ENCODE data around the gene WDR18.

DNA sequence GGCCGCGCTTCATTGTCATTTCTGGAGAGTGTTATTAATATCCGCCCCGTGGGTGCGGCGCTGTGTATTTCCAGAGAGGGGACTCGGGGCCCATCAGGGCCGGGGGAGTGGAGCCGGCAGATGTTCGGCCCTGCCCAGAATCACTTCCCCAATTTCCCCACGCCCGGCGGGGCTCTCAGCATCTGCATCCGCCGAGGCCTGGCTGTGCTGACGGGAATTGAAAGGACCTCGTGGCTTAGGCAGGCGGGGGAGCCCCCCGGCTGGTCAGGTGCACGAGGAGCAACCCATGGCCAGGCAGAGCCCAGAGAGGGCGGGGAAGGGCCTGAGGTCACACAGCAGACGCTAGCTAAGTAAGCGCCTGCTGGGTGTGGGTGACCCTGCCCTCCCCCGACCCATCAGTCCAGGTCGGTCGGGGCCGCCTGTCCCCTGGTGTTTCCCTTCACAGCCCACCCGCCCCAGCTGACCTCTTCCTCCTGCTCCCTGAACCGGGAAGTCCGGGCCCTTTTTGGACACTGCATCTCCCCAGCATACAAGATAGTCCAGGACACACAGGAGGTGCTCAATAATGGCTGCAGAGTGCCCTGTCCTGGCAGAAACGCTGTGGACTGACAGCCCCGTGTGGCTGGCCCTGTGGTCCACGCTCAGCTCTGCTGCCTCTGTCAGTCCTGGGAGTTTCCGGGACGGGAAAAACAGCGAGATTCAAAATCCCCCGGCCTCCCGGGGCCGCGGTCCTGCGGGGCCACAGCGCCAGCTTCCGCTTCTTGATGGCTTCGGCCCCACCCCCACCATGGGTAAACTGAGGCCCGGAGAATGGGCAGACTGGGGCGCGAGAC lies 36.2 kb upstream of the WDR18 start:
- TF ChIP-seq, protein P1, sequence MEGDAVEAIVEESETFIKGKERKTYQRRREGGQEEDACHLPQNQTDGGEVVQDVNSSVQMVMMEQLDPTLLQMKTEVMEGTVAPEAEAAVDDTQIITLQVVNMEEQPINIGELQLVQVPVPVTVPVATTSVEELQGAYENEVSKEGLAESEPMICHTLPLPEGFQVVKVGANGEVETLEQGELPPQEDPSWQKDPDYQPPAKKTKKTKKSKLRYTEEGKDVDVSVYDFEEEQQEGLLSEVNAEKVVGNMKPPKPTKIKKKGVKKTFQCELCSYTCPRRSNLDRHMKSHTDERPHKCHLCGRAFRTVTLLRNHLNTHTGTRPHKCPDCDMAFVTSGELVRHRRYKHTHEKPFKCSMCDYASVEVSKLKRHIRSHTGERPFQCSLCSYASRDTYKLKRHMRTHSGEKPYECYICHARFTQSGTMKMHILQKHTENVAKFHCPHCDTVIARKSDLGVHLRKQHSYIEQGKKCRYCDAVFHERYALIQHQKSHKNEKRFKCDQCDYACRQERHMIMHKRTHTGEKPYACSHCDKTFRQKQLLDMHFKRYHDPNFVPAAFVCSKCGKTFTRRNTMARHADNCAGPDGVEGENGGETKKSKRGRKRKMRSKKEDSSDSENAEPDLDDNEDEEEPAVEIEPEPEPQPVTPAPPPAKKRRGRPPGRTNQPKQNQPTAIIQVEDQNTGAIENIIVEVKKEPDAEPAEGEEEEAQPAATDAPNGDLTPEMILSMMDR (IDR thresholded peaks at IDR 0.05) = no peak
- no peak for TF ChIP-seq POLR2A (IDR thresholded peaks at IDR 0.05)

All from vagina (tissue), 2 donors.